Hepatic stellate cell (primary cell): ENCODE data around the gene ADGRB3.
A peak's percentile ranks its signal among the peaks of the same experiment; 100 is the strongest.
"Not testable (repeated sequence)": the region's sequence is repeated elsewhere in the genome, so short reads cannot be mapped to it uniquely, and the experiment has no call there.

Experiments used
- DNase-seq: peaks from one replicate; pipeline ENCODE4 v3.0.0; 2011; ENCODE audit warnings: low spot score

ADGRB3 gene

GRCh38 chr6:68826501-68826900 lies 191.4 kb downstream of the ADGRB3 start:
- DNase-seq = no peak

GRCh38 chr6:68834551-68834950 lies 199.5 kb downstream of the ADGRB3 start:
- DNase-seq = no peak

- DNase-seq = no peak
Observed at GRCh38 chr6:68838571-68838970, 203.5 kb downstream of the ADGRB3 start.

- no peak for DNase-seq
Observed at GRCh38 chr6:68852791-68853190, 217.7 kb downstream of the ADGRB3 start.

- no peak for DNase-seq
Observed at GRCh38 chr6:68859233-68859632, 224.2 kb downstream of the ADGRB3 start.

- DNase-seq = no peak
Observed at GRCh38 chr6:68868646-68869045, 233.6 kb downstream of the ADGRB3 start.

- no peak for DNase-seq
Observed at GRCh38 chr6:68873236-68873635, 238.2 kb downstream of the ADGRB3 start.

GRCh38 chr6:68874747-68875146 lies 239.7 kb downstream of the ADGRB3 start:
- DNase-seq = no peak

- no peak for DNase-seq
Observed at GRCh38 chr6:68875403-68875802, 240.3 kb downstream of the ADGRB3 start.

- DNase-seq = peak; percentile 4
Observed at GRCh38 chr6:68876792-68877493, 241.9 kb downstream of the ADGRB3 start.

GRCh38 chr6:68880050-68880813 lies 245.2 kb downstream of the ADGRB3 start:
- peak; percentile 5 for DNase-seq

- DNase-seq = not testable (repeated sequence)
Observed at GRCh38 chr6:68883325-68883724, 248.2 kb downstream of the ADGRB3 start.

- no peak for DNase-seq
Observed at GRCh38 chr6:68891419-68891818, 256.3 kb downstream of the ADGRB3 start.

GRCh38 chr6:68892452-68892851 lies 257.4 kb downstream of the ADGRB3 start:
- no peak for DNase-seq

- no peak for DNase-seq
Observed at GRCh38 chr6:68895929-68896328, 260.8 kb downstream of the ADGRB3 start.

GRCh38 chr6:68901044-68901443 lies 266.0 kb downstream of the ADGRB3 start:
- DNase-seq = no peak

- no peak for DNase-seq
Observed at GRCh38 chr6:68911334-68911733, 276.3 kb downstream of the ADGRB3 start.

- DNase-seq = no peak
Observed at GRCh38 chr6:68911811-68912210, 276.7 kb downstream of the ADGRB3 start.

- DNase-seq = not testable (repeated sequence)
Observed at GRCh38 chr6:68912805-68913204, 277.7 kb downstream of the ADGRB3 start.

- no peak for DNase-seq
Observed at GRCh38 chr6:68915586-68915985, 280.5 kb downstream of the ADGRB3 start.

GRCh38 chr6:68919537-68919936 lies 284.5 kb downstream of the ADGRB3 start:
- DNase-seq = no peak

GRCh38 chr6:68941345-68941744 lies 306.3 kb downstream of the ADGRB3 start:
- DNase-seq = no peak

GRCh38 chr6:68947721-68948120 lies 312.6 kb downstream of the ADGRB3 start:
- DNase-seq = no peak

GRCh38 chr6:68951270-68951669 lies 316.2 kb downstream of the ADGRB3 start:
- DNase-seq = no peak
